ENCODE measurements around the gene LYPD3.

DNA sequence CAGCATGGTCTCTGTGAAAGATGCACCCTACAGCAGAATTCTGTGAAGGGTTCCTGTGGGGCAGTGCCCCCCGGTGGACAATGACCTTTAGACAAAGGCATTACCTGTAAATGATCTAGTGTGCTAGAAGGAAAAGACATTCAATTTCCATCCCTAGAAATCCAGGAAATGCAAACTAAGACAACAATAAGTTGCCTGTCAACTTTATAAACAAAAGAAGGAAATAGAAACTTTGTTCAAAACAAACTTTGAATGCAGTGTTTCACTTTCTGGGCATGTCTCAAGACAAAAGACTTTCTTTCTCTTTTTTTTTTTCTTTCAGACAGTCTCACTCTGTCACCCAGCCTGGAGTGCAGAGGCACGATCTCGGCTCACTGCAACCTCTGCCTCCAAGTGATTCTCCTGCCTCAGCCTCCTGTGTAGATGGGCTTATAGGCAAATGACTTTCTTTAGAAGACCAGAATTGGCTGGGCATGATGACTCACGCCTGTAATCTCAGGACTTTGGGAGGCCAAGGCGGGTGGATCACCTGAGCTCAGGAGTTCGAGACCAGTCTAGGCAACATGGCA lies 35.2 kb downstream of the LYPD3 start:
- TF ChIP-seq, protein P1, sequence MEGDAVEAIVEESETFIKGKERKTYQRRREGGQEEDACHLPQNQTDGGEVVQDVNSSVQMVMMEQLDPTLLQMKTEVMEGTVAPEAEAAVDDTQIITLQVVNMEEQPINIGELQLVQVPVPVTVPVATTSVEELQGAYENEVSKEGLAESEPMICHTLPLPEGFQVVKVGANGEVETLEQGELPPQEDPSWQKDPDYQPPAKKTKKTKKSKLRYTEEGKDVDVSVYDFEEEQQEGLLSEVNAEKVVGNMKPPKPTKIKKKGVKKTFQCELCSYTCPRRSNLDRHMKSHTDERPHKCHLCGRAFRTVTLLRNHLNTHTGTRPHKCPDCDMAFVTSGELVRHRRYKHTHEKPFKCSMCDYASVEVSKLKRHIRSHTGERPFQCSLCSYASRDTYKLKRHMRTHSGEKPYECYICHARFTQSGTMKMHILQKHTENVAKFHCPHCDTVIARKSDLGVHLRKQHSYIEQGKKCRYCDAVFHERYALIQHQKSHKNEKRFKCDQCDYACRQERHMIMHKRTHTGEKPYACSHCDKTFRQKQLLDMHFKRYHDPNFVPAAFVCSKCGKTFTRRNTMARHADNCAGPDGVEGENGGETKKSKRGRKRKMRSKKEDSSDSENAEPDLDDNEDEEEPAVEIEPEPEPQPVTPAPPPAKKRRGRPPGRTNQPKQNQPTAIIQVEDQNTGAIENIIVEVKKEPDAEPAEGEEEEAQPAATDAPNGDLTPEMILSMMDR (IDR thresholded peaks at IDR 0.05; ENCODE audit: low read length): no peak
- no peak for TF ChIP-seq EZH2 (IDR thresholded peaks at IDR 0.05; ENCODE audit: borderline replicate concordance, low read length)

Measured in OCI-LY1 (cell line).